Measurements from ENCODE around the gene SH3RF1. TPM values are rescaled to one million over a fixed set of nuclear protein-coding genes. Genes with fewer than 3 reads are reported as not detected.

The SH3RF1 gene
- total RNA-seq, 1 donor from 2014 or later: 17.1 TPM

GRCh38 chr4:169142391-169142790, 128.4 kb downstream of the SH3RF1 start:
- H3K4me1 ChIP-seq: peaks cover 11% of the 10 kb centered on the region
- H3F3A ChIP-seq (ENCODE audit: low read depth): peaks cover 31% of the 10 kb centered on the region
- peaks cover 5% of the 10 kb centered on the region for H3K4me1 Mint-ChIP-seq
- TF ChIP-seq EZH2 (IDR thresholded peaks at IDR 0.05): no peak
- no peak for TF ChIP-seq CTCF (IDR thresholded peaks at IDR 0.05)
- no peak for TF ChIP-seq EZH2phosphoT487 (IDR thresholded peaks at IDR 0.05)
- peaks cover 4% of the 10 kb centered on the region for H4K20me1 ChIP-seq (ENCODE audit: low read depth)
- H3K4me3 Mint-ChIP-seq: no peak overlapping the region
- H3K4me3 ChIP-seq: no peak overlapping the region
- H3K36me3 ChIP-seq: peaks cover 3% of the 10 kb centered on the region
- no peak overlapping the region for H3K4me2 ChIP-seq
- no peak overlapping the region for H2AFZ ChIP-seq (replicated peaks)
- no peak overlapping the region for H3K27ac Mint-ChIP-seq
- H3K27me3 Mint-ChIP-seq (ENCODE audit: insufficient read depth, low read depth): no peaks in the 10 kb centered on the region
- DNase-seq (ENCODE audit: low spot score): no peak
- H3K9me3 Mint-ChIP-seq: no peaks in the 10 kb centered on the region
- peaks cover 6% of the 10 kb centered on the region for H3K36me3 Mint-ChIP-seq
- H3K27me3 ChIP-seq: no peaks in the 10 kb centered on the region
- no peaks in the 10 kb centered on the region for H3K79me2 ChIP-seq (ENCODE audit: low read depth)
- H3K9me3 ChIP-seq (ENCODE audit: low read depth): no peaks in the 10 kb centered on the region
- no peak overlapping the region for H3K9ac ChIP-seq
- no peak overlapping the region for H3K27ac ChIP-seq

GRCh38 chr4:169139021-169139420, 131.7 kb downstream of the SH3RF1 start:
- no peaks in the 10 kb centered on the region for H3K27me3 ChIP-seq
- H3K36me3 ChIP-seq: peaks cover 7% of the 10 kb centered on the region
- no peak for TF ChIP-seq CTCF (IDR thresholded peaks at IDR 0.05)
- TF ChIP-seq EZH2 (IDR thresholded peaks at IDR 0.05): no peak
- no peak for TF ChIP-seq EZH2phosphoT487 (IDR thresholded peaks at IDR 0.05)
- H4K20me1 ChIP-seq (ENCODE audit: low read depth): peaks cover 4% of the 10 kb centered on the region
- H3K27ac ChIP-seq: no peak overlapping the region
- H3K4me3 ChIP-seq: no peak overlapping the region
- no peak for DNase-seq (ENCODE audit: low spot score)
- H3F3A ChIP-seq (ENCODE audit: low read depth): peaks cover 9% of the 10 kb centered on the region
- Mint-ChIP-seq H3K27me3 (ENCODE audit: insufficient read depth, low read depth) (peaks cover 2% of the 10 kb centered on the region), H3K4me1 (peaks cover 9% of the 10 kb centered on the region), H3K36me3 (peaks cover 21% of the 10 kb centered on the region), H3K9me3 (no peaks in the 10 kb centered on the region), H3K4me3 (no peak overlapping the region), H3K27ac (no peak overlapping the region)
- H2AFZ ChIP-seq (replicated peaks): no peak overlapping the region
- peaks cover 17% of the 10 kb centered on the region for H3K4me1 ChIP-seq
- no peak overlapping the region for H3K9ac ChIP-seq
- no peaks in the 10 kb centered on the region for H3K79me2 ChIP-seq (ENCODE audit: low read depth)
- no peak overlapping the region for H3K4me2 ChIP-seq
- H3K9me3 ChIP-seq (ENCODE audit: low read depth): no peaks in the 10 kb centered on the region

- TF ChIP-seq CTCF (IDR thresholded peaks at IDR 0.05) (no peak), EZH2phosphoT487 (IDR thresholded peaks at IDR 0.05) (no peak), EZH2 (IDR thresholded peaks at IDR 0.05) (no peak)
Measured at GRCh38 chr4:169137558-169137920, 133.2 kb downstream of the SH3RF1 start.

More at GRCh38 chr4:169137558-169137920, 133.2 kb downstream of the SH3RF1 start:
- Mint-ChIP-seq H3K27me3 (ENCODE audit: insufficient read depth, low read depth) (peaks cover 2% of the 10 kb centered on the region), H3K27ac (no peak overlapping the region), H3K4me3 (no peak overlapping the region), H3K36me3 (peaks cover 25% of the 10 kb centered on the region), H3K9me3 (no peaks in the 10 kb centered on the region), H3K4me1 (peaks cover 4% of the 10 kb centered on the region)
- H2AFZ ChIP-seq (replicated peaks): no peak overlapping the region
- no peaks in the 10 kb centered on the region for H3K9me3 ChIP-seq (ENCODE audit: low read depth)
- peaks cover 6% of the 10 kb centered on the region for H3K4me1 ChIP-seq
- no peak overlapping the region for H3K9ac ChIP-seq
- H3F3A ChIP-seq (ENCODE audit: low read depth): no peaks in the 10 kb centered on the region
- no peak overlapping the region for H3K4me2 ChIP-seq
- DNase-seq (ENCODE audit: low spot score): no peak
- H3K79me2 ChIP-seq (ENCODE audit: low read depth): no peaks in the 10 kb centered on the region
- H4K20me1 ChIP-seq (ENCODE audit: low read depth): no peaks in the 10 kb centered on the region
- peaks cover 7% of the 10 kb centered on the region for H3K36me3 ChIP-seq
- H3K4me3 ChIP-seq: no peak overlapping the region
- no peaks in the 10 kb centered on the region for H3K27me3 ChIP-seq
- H3K27ac ChIP-seq: no peak overlapping the region

Measured in neural progenitor cell (in vitro differentiated cells).